Mononuclear cell (primary cell): ENCODE results near the gene DMKN. TPM values are rescaled to one million over a fixed set of nuclear protein-coding genes. Genes with fewer than 3 reads are reported as not detected.
A peak's percentile ranks its signal among the peaks of the same experiment; 100 is the strongest.

Source experiments
- H3K27me3 ChIP-seq: 2 replicates; pipeline ENCODE4 v1.6.0; 2011; ENCODE audit warnings: low read length, control low read depth; ENCODE audit not compliant: insufficient read depth
- H3K4me1 ChIP-seq: 2 replicates; pipeline ENCODE4 v1.5.1; 2011; ENCODE audit warnings: mild to moderate bottlenecking, low read length, control low read depth; ENCODE audit not compliant: insufficient read depth
- H3K4me3 ChIP-seq: 2 replicates; pipeline ENCODE4 v1.5.1; 2011; ENCODE audit warnings: mild to moderate bottlenecking, low read length, moderate library complexity
- H3K9me3 ChIP-seq: 2 replicates; pipeline ENCODE4 v1.5.1; 2011; ENCODE audit warnings: low read depth, mild to moderate bottlenecking, control low read depth, low read length
- total RNA-seq: library from RNA; depleted of rRNA; stranded (reverse); fragments of >200 nt; gene quantifications from one replicate; pipeline ENCODE4 v1.2.3, GENCODE V29; 2012

Gene DMKN
- total RNA-seq, 1 donor: not detected

GRCh38 chr19:35554076-35554475 lies 40.6 kb upstream of the DMKN start:
- peaks cover 12% of the 10 kb centered on the region for H3K27me3 ChIP-seq
- H3K9me3 ChIP-seq: no peaks in the 10 kb centered on the region
- no peak overlapping the region for H3K4me3 ChIP-seq
- peaks cover 12% of the 10 kb centered on the region for H3K4me1 ChIP-seq

- H3K4me3 ChIP-seq: no peak overlapping the region
- no peaks in the 10 kb centered on the region for H3K9me3 ChIP-seq
- peaks cover 6% of the 10 kb centered on the region for H3K27me3 ChIP-seq
- peaks cover 6% of the 10 kb centered on the region for H3K4me1 ChIP-seq
Observed at GRCh38 chr19:35553385-35554000, 40.0 kb upstream of the DMKN start.

GRCh38 chr19:35552534-35553384 lies 39.3 kb upstream of the DMKN start:
- Histone ChIP-seq H3K4me3 (no peak overlapping the region), H3K27me3 (peaks cover 2% of the 10 kb centered on the region)

GRCh38 chr19:35551091-35551810 lies 37.8 kb upstream of the DMKN start:
- no peak overlapping the region for H3K4me3 ChIP-seq
- H3K9me3 ChIP-seq: no peaks in the 10 kb centered on the region
- H3K27me3 ChIP-seq: no peaks in the 10 kb centered on the region
- H3K4me1 ChIP-seq: peaks cover 7% of the 10 kb centered on the region

More at GRCh38 chr19:35552534-35553384, 39.3 kb upstream of the DMKN start:
- Histone ChIP-seq H3K9me3 (no peaks in the 10 kb centered on the region), H3K4me1 (no peaks in the 10 kb centered on the region)

- Histone ChIP-seq H3K4me3 (no peak overlapping the region), H3K4me1 (peaks cover 15% of the 10 kb centered on the region), H3K27me3 (no peaks in the 10 kb centered on the region), H3K9me3 (no peaks in the 10 kb centered on the region)
Observed at GRCh38 chr19:35549879-35550523, 36.6 kb upstream of the DMKN start.

GRCh38 chr19:35549174-35549788 lies 35.8 kb upstream of the DMKN start:
- Histone ChIP-seq H3K9me3 (no peaks in the 10 kb centered on the region), H3K4me1 (peaks cover 22% of the 10 kb centered on the region), H3K27me3 (no peaks in the 10 kb centered on the region), H3K4me3 (no peak overlapping the region)

GRCh38 chr19:35546532-35546931 lies 33.1 kb upstream of the DMKN start:
- H3K4me1 ChIP-seq: peaks cover 23% of the 10 kb centered on the region
- no peaks in the 10 kb centered on the region for H3K9me3 ChIP-seq
- no peak overlapping the region for H3K4me3 ChIP-seq
- no peaks in the 10 kb centered on the region for H3K27me3 ChIP-seq

- no peaks in the 10 kb centered on the region for H3K9me3 ChIP-seq
- H3K27me3 ChIP-seq: no peaks in the 10 kb centered on the region
- peak overlapping the region; percentile 78 for H3K4me3 ChIP-seq
- peaks cover 23% of the 10 kb centered on the region for H3K4me1 ChIP-seq
Observed at GRCh38 chr19:35545855-35546381, 32.5 kb upstream of the DMKN start.

- peaks cover 23% of the 10 kb centered on the region for H3K4me1 ChIP-seq
- no peaks in the 10 kb centered on the region for H3K9me3 ChIP-seq
- no peaks in the 10 kb centered on the region for H3K27me3 ChIP-seq
- H3K4me3 ChIP-seq: peak within 1 kb of the TSS; percentile 78
Observed at GRCh38 chr19:35545001-35545854, 31.8 kb upstream of the DMKN start, which contains the start of gene TMEM147. TMEM147 (plus strand) TSS chr19:35545626; CDS start chr19:35545740, 114 bp downstream.

GRCh38 chr19:35544110-35544802 lies 30.8 kb upstream of the DMKN start:
- no peak overlapping the region for H3K4me3 ChIP-seq

GRCh38 chr19:35543280-35544109 lies 30.0 kb upstream of the DMKN start:
- no peaks in the 10 kb centered on the region for H3K27me3 ChIP-seq
- no peaks in the 10 kb centered on the region for H3K9me3 ChIP-seq
- H3K4me3 ChIP-seq: no peak overlapping the region
- H3K4me1 ChIP-seq: peaks cover 23% of the 10 kb centered on the region

More at GRCh38 chr19:35544110-35544802, 30.8 kb upstream of the DMKN start:
- H3K27me3 ChIP-seq: no peaks in the 10 kb centered on the region
- no peaks in the 10 kb centered on the region for H3K9me3 ChIP-seq
- peaks cover 23% of the 10 kb centered on the region for H3K4me1 ChIP-seq

- H3K4me3 ChIP-seq: no peak overlapping the region
- no peaks in the 10 kb centered on the region for H3K9me3 ChIP-seq
- H3K4me1 ChIP-seq: peaks cover 23% of the 10 kb centered on the region
- no peaks in the 10 kb centered on the region for H3K27me3 ChIP-seq
Observed at GRCh38 chr19:35542209-35542608, 28.8 kb upstream of the DMKN start.
